Measurements from ENCODE around the gene TRIM62.
A peak's percentile ranks its signal among the peaks of the same experiment; 100 is the strongest.

TRIM62 gene

GRCh38 chr1:33181921-33182341 is at the start of gene TRIM62:
Gene TRIM62, minus strand, starts transcription at chr1:33182043. Its CDS starts 611 bp downstream, at chr1:33181432.
- H3K9me3 Mint-ChIP-seq: no peaks in the 10 kb centered on the region
- H3K4me1 Mint-ChIP-seq (ENCODE audit: low read depth): peaks cover 12% of the 10 kb centered on the region
- peak within 1 kb of the TSS; percentile 85 for H3K4me3 Mint-ChIP-seq
- H3K27ac Mint-ChIP-seq: no peak within 1 kb of the TSS
- peaks cover 10% of the 10 kb centered on the region for H3K27me3 Mint-ChIP-seq
- H3K36me3 Mint-ChIP-seq (ENCODE audit: low read depth): no peaks in the 10 kb centered on the region

- Mint-ChIP-seq H3K4me3 (no peak overlapping the region), H3K36me3 (ENCODE audit: low read depth) (no peaks in the 10 kb centered on the region), H3K27me3 (peaks cover 8% of the 10 kb centered on the region), H3K27ac (no peak overlapping the region), H3K4me1 (ENCODE audit: low read depth) (no peaks in the 10 kb centered on the region), H3K9me3 (no peaks in the 10 kb centered on the region)
These were observed 49.3 kb upstream of the TRIM62 start for GRCh38 chr1:33231166-33231565.

GRCh38 chr1:33228935-33229487 is 47.2 kb upstream of the TRIM62 start:
- Mint-ChIP-seq H3K4me3 (no peak overlapping the region), H3K27ac (no peak overlapping the region), H3K36me3 (ENCODE audit: low read depth) (no peaks in the 10 kb centered on the region), H3K9me3 (peaks cover 11% of the 10 kb centered on the region), H3K27me3 (peaks cover 20% of the 10 kb centered on the region), H3K4me1 (ENCODE audit: low read depth) (no peaks in the 10 kb centered on the region)

- H3K4me3 Mint-ChIP-seq: no peak overlapping the region
These were observed 43.7 kb upstream of the TRIM62 start for GRCh38 chr1:33225586-33225985.

GRCh38 chr1:33224166-33224707 is 42.4 kb upstream of the TRIM62 start:
- no peak overlapping the region for H3K4me3 Mint-ChIP-seq
- peaks cover 20% of the 10 kb centered on the region for H3K27me3 Mint-ChIP-seq
- H3K36me3 Mint-ChIP-seq (ENCODE audit: low read depth): no peaks in the 10 kb centered on the region
- H3K9me3 Mint-ChIP-seq: peaks cover 17% of the 10 kb centered on the region
- no peak overlapping the region for H3K27ac Mint-ChIP-seq
- H3K4me1 Mint-ChIP-seq (ENCODE audit: low read depth): no peaks in the 10 kb centered on the region

More at GRCh38 chr1:33225586-33225985, 43.7 kb upstream of the TRIM62 start:
- Mint-ChIP-seq H3K9me3 (peaks cover 17% of the 10 kb centered on the region), H3K4me1 (ENCODE audit: low read depth) (no peaks in the 10 kb centered on the region), H3K27ac (no peak overlapping the region), H3K36me3 (ENCODE audit: low read depth) (no peaks in the 10 kb centered on the region), H3K27me3 (peaks cover 20% of the 10 kb centered on the region)

- peaks cover 17% of the 10 kb centered on the region for H3K9me3 Mint-ChIP-seq
- no peak overlapping the region for H3K4me3 Mint-ChIP-seq
- no peaks in the 10 kb centered on the region for H3K4me1 Mint-ChIP-seq (ENCODE audit: low read depth)
- no peaks in the 10 kb centered on the region for H3K36me3 Mint-ChIP-seq (ENCODE audit: low read depth)
- peaks cover 13% of the 10 kb centered on the region for H3K27me3 Mint-ChIP-seq
- no peak overlapping the region for H3K27ac Mint-ChIP-seq
These were observed 40.5 kb upstream of the TRIM62 start for GRCh38 chr1:33222381-33222780.

- Mint-ChIP-seq H3K4me1 (ENCODE audit: low read depth) (no peaks in the 10 kb centered on the region), H3K36me3 (ENCODE audit: low read depth) (no peaks in the 10 kb centered on the region), H3K4me3 (no peak overlapping the region), H3K27ac (no peak overlapping the region), H3K9me3 (peaks cover 17% of the 10 kb centered on the region), H3K27me3 (peaks cover 13% of the 10 kb centered on the region)
These were observed 39.5 kb upstream of the TRIM62 start for GRCh38 chr1:33221385-33221758.

GRCh38 chr1:33220676-33221384 is 39.0 kb upstream of the TRIM62 start:
- Mint-ChIP-seq H3K27me3 (peaks cover 13% of the 10 kb centered on the region), H3K4me1 (ENCODE audit: low read depth) (no peaks in the 10 kb centered on the region), H3K4me3 (no peak overlapping the region), H3K36me3 (ENCODE audit: low read depth) (no peaks in the 10 kb centered on the region), H3K9me3 (peaks cover 17% of the 10 kb centered on the region), H3K27ac (no peak overlapping the region)

- Mint-ChIP-seq H3K27me3 (peaks cover 8% of the 10 kb centered on the region), H3K9me3 (peaks cover 17% of the 10 kb centered on the region), H3K4me1 (ENCODE audit: low read depth) (no peaks in the 10 kb centered on the region), H3K36me3 (ENCODE audit: low read depth) (no peaks in the 10 kb centered on the region), H3K4me3 (no peak overlapping the region), H3K27ac (no peak overlapping the region)
These were observed 38.2 kb upstream of the TRIM62 start for GRCh38 chr1:33219886-33220661.

GRCh38 chr1:33211972-33212371 is 30.1 kb upstream of the TRIM62 start:
- H3K27ac Mint-ChIP-seq: no peak overlapping the region
- H3K4me1 Mint-ChIP-seq (ENCODE audit: low read depth): no peaks in the 10 kb centered on the region
- peaks cover 45% of the 10 kb centered on the region for H3K27me3 Mint-ChIP-seq
- no peak overlapping the region for H3K4me3 Mint-ChIP-seq
- H3K9me3 Mint-ChIP-seq: no peaks in the 10 kb centered on the region
- no peaks in the 10 kb centered on the region for H3K36me3 Mint-ChIP-seq (ENCODE audit: low read depth)

GRCh38 chr1:33206340-33206739 is 24.5 kb upstream of the TRIM62 start:
- H3K9me3 Mint-ChIP-seq: no peaks in the 10 kb centered on the region
- H3K27me3 Mint-ChIP-seq: peaks cover 34% of the 10 kb centered on the region
- H3K36me3 Mint-ChIP-seq (ENCODE audit: low read depth): no peaks in the 10 kb centered on the region
- no peak overlapping the region for H3K27ac Mint-ChIP-seq
- no peaks in the 10 kb centered on the region for H3K4me1 Mint-ChIP-seq (ENCODE audit: low read depth)
- no peak overlapping the region for H3K4me3 Mint-ChIP-seq

GRCh38 chr1:33195556-33195955 is 13.7 kb upstream of the TRIM62 start:
- Mint-ChIP-seq H3K9me3 (no peaks in the 10 kb centered on the region), H3K36me3 (ENCODE audit: low read depth) (no peaks in the 10 kb centered on the region), H3K4me3 (no peak overlapping the region), H3K27ac (no peak overlapping the region), H3K4me1 (ENCODE audit: low read depth) (peaks cover 4% of the 10 kb centered on the region), H3K27me3 (peaks cover 36% of the 10 kb centered on the region)

GRCh38 chr1:33191731-33192275 is 10.0 kb upstream of the TRIM62 start:
- Mint-ChIP-seq H3K4me1 (ENCODE audit: low read depth) (peaks cover 6% of the 10 kb centered on the region), H3K36me3 (ENCODE audit: low read depth) (no peaks in the 10 kb centered on the region), H3K4me3 (no peak overlapping the region), H3K27me3 (peaks cover 20% of the 10 kb centered on the region), H3K9me3 (no peaks in the 10 kb centered on the region), H3K27ac (no peak overlapping the region)

- Mint-ChIP-seq H3K27me3 (peaks cover 20% of the 10 kb centered on the region), H3K4me3 (no peak overlapping the region), H3K27ac (no peak overlapping the region), H3K4me1 (ENCODE audit: low read depth) (peaks cover 6% of the 10 kb centered on the region), H3K36me3 (ENCODE audit: low read depth) (no peaks in the 10 kb centered on the region), H3K9me3 (no peaks in the 10 kb centered on the region)
These were observed 8.9 kb upstream of the TRIM62 start for GRCh38 chr1:33190701-33191100.
